Osteoblast (primary cell): Measurements from ENCODE around the gene AP1S2. TPM values are rescaled to one million over a fixed set of nuclear protein-coding genes. Genes with fewer than 3 reads are reported as not detected.

Source experiments
- DNase-seq: peaks from one replicate; pipeline ENCODE4 v3.0.0; 2011; ENCODE audit warnings: low spot score, mixed read lengths; ENCODE audit not compliant: insufficient read length; ENCODE audit errors: missing footprints
- H2AFZ ChIP-seq: 2 replicates; pipeline ENCODE4 v1.6.0; 2011; ENCODE audit warnings: mild to moderate bottlenecking, low read length
- H3K27ac ChIP-seq: 2 replicates; pipeline ENCODE4 v1.5.1; 2011; ENCODE audit warnings: mild to moderate bottlenecking, low read depth, low read length, moderate library complexity
- H3K27me3 ChIP-seq: 2 replicates; pipeline ENCODE4 v1.6.0; 2012; ENCODE audit warnings: mild to moderate bottlenecking, control low read depth, inconsistent platforms, low read length, moderate library complexity; ENCODE audit not compliant: insufficient read depth
- H3K36me3 ChIP-seq: 2 replicates; pipeline ENCODE4 v1.5.1; 2011; ENCODE audit warnings: mild to moderate bottlenecking, low read length, control low read depth, moderate library complexity; ENCODE audit not compliant: insufficient read depth
- H3K4me1 ChIP-seq: 2 replicates; pipeline ENCODE4 v1.5.1; 2011; ENCODE audit warnings: mild to moderate bottlenecking, low read length, control low read depth, moderate library complexity; ENCODE audit not compliant: insufficient read depth
- H3K4me2 ChIP-seq: 2 replicates; pipeline ENCODE4 v1.6.0; 2011; ENCODE audit warnings: mild to moderate bottlenecking, low read length; ENCODE audit not compliant: insufficient read depth
- H3K4me3 ChIP-seq: fragments of 200-600 bp; sonication (generic); 3 replicates; pipeline ENCODE4 v1.5.1; 2012; ENCODE audit warnings: mild to moderate bottlenecking, low read length, inconsistent platforms; ENCODE audit not compliant: insufficient read depth
- H3K79me2 ChIP-seq: 2 replicates; pipeline ENCODE4 v1.6.0; 2012; ENCODE audit warnings: mild to moderate bottlenecking, low read length, control low read depth, inconsistent platforms; ENCODE audit not compliant: insufficient read depth
- H3K9me3 ChIP-seq: 2 replicates; pipeline ENCODE4 v1.5.1; 2011; ENCODE audit warnings: low read depth, low read length, control low read depth
- H4K20me1 ChIP-seq: 2 replicates; pipeline ENCODE4 v1.6.0; 2012; ENCODE audit warnings: mild to moderate bottlenecking, low read length, control low read depth; ENCODE audit not compliant: insufficient read depth
- total RNA-seq: library from RNA; depleted of rRNA; stranded (reverse); fragments of >200 nt; gene quantifications from 2 replicates; pipeline ENCODE4 v1.2.3, GENCODE V29; 2012
- TF ChIP-seq, protein P1 (sequence below): IDR thresholded peaks from 2 replicates; pipeline ENCODE4 v1.5.1; 2011; ENCODE audit warnings: mild to moderate bottlenecking, low read depth, low read length, moderate library complexity; ENCODE audit errors: extremely low read depth

Gene AP1S2
- total RNA-seq, 1 donor, result 14.8 TPM

DNA sequence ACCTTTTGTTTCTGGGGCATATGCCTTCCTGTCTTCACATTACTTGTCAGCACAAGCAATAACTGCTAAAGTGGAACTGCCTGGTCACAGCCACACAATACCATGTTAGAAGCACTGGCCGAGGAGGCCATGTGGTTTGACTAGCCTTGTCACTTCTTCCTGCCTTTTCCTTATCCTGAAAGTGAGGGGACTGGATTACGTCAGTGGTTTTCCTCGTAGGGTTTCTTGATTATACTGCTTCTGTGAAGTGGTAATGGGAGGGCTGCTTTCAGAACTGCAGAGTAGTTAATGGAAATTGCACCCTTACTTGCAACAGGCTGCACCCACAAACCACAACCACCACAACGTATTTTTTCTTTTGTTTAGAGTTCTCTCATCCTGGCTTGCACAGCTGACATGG is 37.7 kb downstream of the AP1S2 start:
- DNase-seq, result no peak
- Histone ChIP-seq H3K27me3 (no peaks in the 10 kb centered on the region), H2AFZ (no peak overlapping the region), H3K4me3 (no peak overlapping the region), H3K4me2 (no peak overlapping the region), H4K20me1 (peaks cover 7% of the 10 kb centered on the region), H3K36me3 (peaks cover 48% of the 10 kb centered on the region), H3K4me1 (no peaks in the 10 kb centered on the region), H3K79me2 (no peaks in the 10 kb centered on the region), H3K27ac (no peak overlapping the region), H3K9me3 (no peaks in the 10 kb centered on the region)
- TF ChIP-seq, protein P1, sequence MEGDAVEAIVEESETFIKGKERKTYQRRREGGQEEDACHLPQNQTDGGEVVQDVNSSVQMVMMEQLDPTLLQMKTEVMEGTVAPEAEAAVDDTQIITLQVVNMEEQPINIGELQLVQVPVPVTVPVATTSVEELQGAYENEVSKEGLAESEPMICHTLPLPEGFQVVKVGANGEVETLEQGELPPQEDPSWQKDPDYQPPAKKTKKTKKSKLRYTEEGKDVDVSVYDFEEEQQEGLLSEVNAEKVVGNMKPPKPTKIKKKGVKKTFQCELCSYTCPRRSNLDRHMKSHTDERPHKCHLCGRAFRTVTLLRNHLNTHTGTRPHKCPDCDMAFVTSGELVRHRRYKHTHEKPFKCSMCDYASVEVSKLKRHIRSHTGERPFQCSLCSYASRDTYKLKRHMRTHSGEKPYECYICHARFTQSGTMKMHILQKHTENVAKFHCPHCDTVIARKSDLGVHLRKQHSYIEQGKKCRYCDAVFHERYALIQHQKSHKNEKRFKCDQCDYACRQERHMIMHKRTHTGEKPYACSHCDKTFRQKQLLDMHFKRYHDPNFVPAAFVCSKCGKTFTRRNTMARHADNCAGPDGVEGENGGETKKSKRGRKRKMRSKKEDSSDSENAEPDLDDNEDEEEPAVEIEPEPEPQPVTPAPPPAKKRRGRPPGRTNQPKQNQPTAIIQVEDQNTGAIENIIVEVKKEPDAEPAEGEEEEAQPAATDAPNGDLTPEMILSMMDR, result no peak

DNA sequence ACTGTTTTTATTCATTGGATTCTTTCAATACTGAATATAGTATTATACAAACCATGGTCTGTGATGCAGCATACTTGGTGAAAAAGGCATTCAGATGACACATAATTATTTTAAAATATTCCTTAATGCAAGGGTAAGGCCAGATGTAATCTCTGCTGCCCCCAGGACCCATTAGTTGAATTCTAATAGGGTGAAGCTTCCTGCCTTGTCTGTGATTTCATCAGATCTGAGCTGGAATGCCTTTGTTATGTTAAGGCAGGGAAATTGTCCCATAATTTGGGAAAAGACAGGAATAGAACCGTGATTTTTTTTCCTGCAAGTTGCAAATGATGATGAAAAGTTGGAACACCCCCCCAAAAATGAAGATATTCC is 38.2 kb downstream of the AP1S2 start:
- peaks cover 7% of the 10 kb centered on the region for H4K20me1 ChIP-seq
- H2AFZ ChIP-seq, result no peak overlapping the region
- H3K79me2 ChIP-seq, result no peaks in the 10 kb centered on the region
- H3K4me3 ChIP-seq, result no peak overlapping the region
- no peaks in the 10 kb centered on the region for H3K4me1 ChIP-seq
- DNase-seq, result no peak
- H3K9me3 ChIP-seq, result no peaks in the 10 kb centered on the region
- H3K27me3 ChIP-seq, result no peaks in the 10 kb centered on the region
- H3K4me2 ChIP-seq, result no peak overlapping the region
- TF ChIP-seq, protein P1, result no peak
- no peak overlapping the region for H3K27ac ChIP-seq
- peaks cover 45% of the 10 kb centered on the region for H3K36me3 ChIP-seq

DNA sequence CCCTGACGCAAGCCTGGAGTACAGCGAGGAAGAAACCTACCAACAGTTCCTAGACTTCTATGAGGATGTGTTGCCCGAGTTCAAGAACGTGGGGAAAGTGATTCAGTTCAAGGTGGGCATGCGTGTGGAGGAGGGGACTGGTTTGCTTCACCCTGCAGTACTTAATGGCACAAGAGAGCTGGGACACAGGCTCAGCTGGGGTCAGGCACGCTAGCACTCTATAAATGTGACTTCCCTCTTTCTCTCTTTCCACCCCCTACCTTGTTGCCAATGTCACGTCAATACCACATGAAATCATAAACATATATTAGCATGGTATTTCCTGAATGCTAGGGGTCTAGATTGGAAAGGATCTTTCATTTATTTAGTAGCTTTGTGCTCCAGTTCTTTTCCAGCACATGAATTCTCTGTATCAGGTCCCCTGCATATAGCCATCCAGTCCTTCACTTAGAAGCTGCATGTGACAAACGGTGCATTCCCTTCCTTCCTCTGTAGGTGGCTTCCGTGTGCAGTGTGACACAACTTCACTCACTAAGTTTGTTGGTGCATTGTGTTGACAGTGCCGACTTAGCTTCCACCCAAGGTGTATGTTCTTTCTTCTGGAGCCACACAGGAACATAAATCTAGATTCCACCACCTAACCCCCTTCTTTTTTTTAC is 38.7 kb downstream of the AP1S2 start:
- Histone ChIP-seq H3K4me3 (no peak overlapping the region), H3K27me3 (no peaks in the 10 kb centered on the region), H4K20me1 (peaks cover 4% of the 10 kb centered on the region), H3K27ac (no peak overlapping the region), H2AFZ (no peak overlapping the region), H3K4me1 (no peaks in the 10 kb centered on the region), H3K4me2 (no peak overlapping the region), H3K9me3 (no peaks in the 10 kb centered on the region), H3K79me2 (no peaks in the 10 kb centered on the region), H3K36me3 (peaks cover 42% of the 10 kb centered on the region)
- TF ChIP-seq, protein P1, result peak; percentile 26
- DNase-seq, result no peak

DNA sequence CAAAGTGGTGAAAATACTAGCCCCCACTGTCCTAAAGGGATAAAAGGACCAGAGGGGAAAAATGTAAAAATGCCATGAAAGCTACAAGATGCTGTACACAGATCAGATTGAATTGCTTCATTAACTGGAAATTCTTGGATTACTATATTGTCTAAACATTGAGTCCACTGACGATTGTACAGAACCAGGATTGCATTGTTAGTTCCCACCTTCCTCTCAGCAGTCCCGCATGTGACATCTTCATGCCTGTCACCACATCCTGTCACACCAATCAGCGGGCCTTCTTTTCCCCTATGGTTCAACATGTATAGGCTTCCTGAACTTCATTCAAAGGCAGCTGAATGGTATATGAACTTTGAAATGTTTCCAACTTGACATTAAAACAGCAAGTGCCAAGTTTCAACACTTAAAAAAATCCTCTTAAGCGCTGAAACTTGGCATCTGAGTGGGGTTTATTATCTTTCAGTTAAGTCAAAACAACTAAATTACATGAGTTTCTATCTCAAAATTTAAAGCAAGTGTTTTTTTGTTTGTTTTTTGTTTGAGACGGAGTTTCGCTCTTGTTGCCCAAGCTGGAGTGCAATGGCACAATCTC is 39.7 kb downstream of the AP1S2 start:
- peaks cover 39% of the 10 kb centered on the region for H3K36me3 ChIP-seq
- TF ChIP-seq, protein P1, result no peak
- no peaks in the 10 kb centered on the region for H3K27me3 ChIP-seq

More for the DNA sequence above, 39.7 kb downstream of the AP1S2 start:
- Histone ChIP-seq H4K20me1 (peaks cover 4% of the 10 kb centered on the region), H3K9me3 (no peaks in the 10 kb centered on the region), H3K4me1 (no peaks in the 10 kb centered on the region), H2AFZ (no peak overlapping the region), H3K4me3 (no peak overlapping the region), H3K4me2 (no peak overlapping the region), H3K79me2 (no peaks in the 10 kb centered on the region), H3K27ac (no peak overlapping the region)
- no peak for DNase-seq
